Astrocyte (in vitro differentiated cells and primary cell): Measurements from ENCODE around the gene ARCN1. TPM values are rescaled to one million over a fixed set of nuclear protein-coding genes. Genes with fewer than 3 reads are reported as not detected.
A peak's percentile ranks its signal among the peaks of the same experiment; 100 is the strongest.

Experiments used
- DNase-seq: peaks from one replicate; pipeline ENCODE4 v3.0.0-alpha.2; 2010; ENCODE audit warnings: low read depth
- FAIRE-seq: peaks from 2 replicates; lab custom pipeline; 2011; peaks lifted over from hg19 to GRCh38; lab: Jason Lieb, UNC
- H2AFZ ChIP-seq: 2 replicates; pipeline ENCODE4 v1.6.0; 2012; ENCODE audit warnings: low read depth, low read length, inconsistent platforms
- H3K27ac ChIP-seq: 2 replicates; pipeline ENCODE4 v1.5.1; 2011; ENCODE audit warnings: low read depth, low read length, inconsistent platforms
- H3K27me3 ChIP-seq: 2 replicates; pipeline ENCODE4 v1.6.0; 2011; ENCODE audit warnings: low read length, inconsistent platforms; ENCODE audit not compliant: insufficient read depth
- H3K36me3 ChIP-seq: 2 replicates; pipeline ENCODE4 v1.5.1; 2011; ENCODE audit warnings: low read length, inconsistent platforms; ENCODE audit not compliant: insufficient read depth
- H3K4me1 ChIP-seq: 2 replicates; pipeline ENCODE4 v1.5.1; 2011; ENCODE audit warnings: low read length, inconsistent platforms; ENCODE audit not compliant: insufficient read depth
- H3K4me2 ChIP-seq: 2 replicates; pipeline ENCODE4 v1.6.0; 2012; ENCODE audit warnings: low read length, inconsistent platforms
- H3K4me3 ChIP-seq: 2 replicates; pipeline ENCODE4 v1.5.1; 2011; ENCODE audit warnings: low read depth, mild to moderate bottlenecking, low read length, inconsistent platforms; ENCODE audit not compliant: insufficient read depth
- H3K79me2 ChIP-seq: 2 replicates; pipeline ENCODE4 v1.6.0; 2012; ENCODE audit warnings: mild to moderate bottlenecking, low read length, inconsistent platforms; ENCODE audit not compliant: insufficient read depth
- H3K9ac ChIP-seq: 2 replicates; pipeline ENCODE4 v1.6.0; 2012; ENCODE audit warnings: mild to moderate bottlenecking, low read length, inconsistent platforms
- H3K9me3 ChIP-seq: 2 replicates; pipeline ENCODE4 v1.5.1; 2012; ENCODE audit warnings: low read depth, mild to moderate bottlenecking, low read length, inconsistent platforms; ENCODE audit not compliant: insufficient read depth
- H4K20me1 ChIP-seq: 2 replicates; pipeline ENCODE4 v1.6.0; 2012; ENCODE audit warnings: low read length, inconsistent platforms; ENCODE audit not compliant: insufficient read depth
- H3K27ac Mint-ChIP-seq: one replicate; pipeline ENCODE4 v1.8.0; 2021; ENCODE audit warnings: mild to moderate bottlenecking, mixed read lengths; ENCODE audit not compliant: unreplicated experiment
- H3K27me3 Mint-ChIP-seq: one replicate; pipeline ENCODE4 v1.8.0; 2021; ENCODE audit warnings: low read depth, mixed read lengths; ENCODE audit not compliant: unreplicated experiment
- H3K36me3 Mint-ChIP-seq: one replicate; pipeline ENCODE4 v1.8.0; 2021; ENCODE audit warnings: low read depth, mixed read lengths; ENCODE audit not compliant: unreplicated experiment
- H3K4me1 Mint-ChIP-seq: one replicate; pipeline ENCODE4 v1.8.0; 2021; ENCODE audit warnings: low read depth, mixed read lengths; ENCODE audit not compliant: unreplicated experiment
- H3K4me3 Mint-ChIP-seq: one replicate; pipeline ENCODE4 v1.8.0; 2021; ENCODE audit warnings: mild to moderate bottlenecking, moderate library complexity, mixed read lengths; ENCODE audit not compliant: unreplicated experiment
- H3K9me3 Mint-ChIP-seq: one replicate; pipeline ENCODE4 v1.8.0; 2021; ENCODE audit warnings: mild to moderate bottlenecking, mixed read lengths; ENCODE audit not compliant: unreplicated experiment
- CTCF ChIP-seq: IDR thresholded peaks from 2 replicates; pipeline ENCODE4 v1.5.1; 2011; ENCODE audit warnings: low read depth, mild to moderate bottlenecking, inconsistent platforms, low read length, moderate library complexity; ENCODE audit not compliant: insufficient read depth
- EZH2 ChIP-seq: IDR thresholded peaks from 2 replicates; pipeline ENCODE4 v1.6.1; 2012; ENCODE audit warnings: mild to moderate bottlenecking, low read length, inconsistent platforms; ENCODE audit not compliant: insufficient read depth
- total RNA-seq: library from RNA; stranded (reverse); gene quantifications from 2 replicates; pipeline ENCODE4 v1.2.1, GENCODE V29; 2021

The ARCN1 gene
- total RNA-seq, 1 donor from 2014 or later: 255 TPM

- peaks cover 95% of the 10 kb centered on the region for H4K20me1 ChIP-seq
- H3K4me2 ChIP-seq: no peak overlapping the region
- no peaks in the 10 kb centered on the region for H3K27me3 Mint-ChIP-seq
- H3K36me3 Mint-ChIP-seq: peaks cover 44% of the 10 kb centered on the region
- H3K9me3 Mint-ChIP-seq: no peaks in the 10 kb centered on the region
- peaks cover 70% of the 10 kb centered on the region for H3K36me3 ChIP-seq
- H3K27me3 ChIP-seq: no peaks in the 10 kb centered on the region
- no peak overlapping the region for H3K27ac Mint-ChIP-seq
- no peaks in the 10 kb centered on the region for H3K9me3 ChIP-seq
- no peak overlapping the region for H3K27ac ChIP-seq
- TF ChIP-seq CTCF (no peak), EZH2 (no peak)
- H3K4me1 ChIP-seq: no peaks in the 10 kb centered on the region
- H3K9ac ChIP-seq: no peak overlapping the region
- H2AFZ ChIP-seq: no peak overlapping the region
- DNase-seq (no peak), FAIRE-seq (no peak)
- no peak overlapping the region for H3K4me3 Mint-ChIP-seq
- H3K4me3 ChIP-seq: no peak overlapping the region
- peaks cover 49% of the 10 kb centered on the region for H3K79me2 ChIP-seq
- peaks cover 5% of the 10 kb centered on the region for H3K4me1 Mint-ChIP-seq
Observed at GRCh38 chr11:118648291-118648690, 76.1 kb downstream of the ARCN1 start.

GRCh38 chr11:118649941-118650340, 77.7 kb downstream of the ARCN1 start:
- no peak overlapping the region for H3K27ac ChIP-seq
- DNase-seq (no peak), FAIRE-seq (no peak)
- Mint-ChIP-seq H3K27me3 (no peaks in the 10 kb centered on the region), H3K4me1 (peaks cover 5% of the 10 kb centered on the region), H3K27ac (peak overlapping the region; percentile 62), H3K4me3 (no peak overlapping the region), H3K9me3 (no peaks in the 10 kb centered on the region), H3K36me3 (peaks cover 43% of the 10 kb centered on the region)
- H3K4me3 ChIP-seq: no peak overlapping the region
- H3K36me3 ChIP-seq: peaks cover 71% of the 10 kb centered on the region
- H3K9me3 ChIP-seq: no peaks in the 10 kb centered on the region
- peaks cover 39% of the 10 kb centered on the region for H3K79me2 ChIP-seq
- H3K4me2 ChIP-seq: no peak overlapping the region
- H2AFZ ChIP-seq: no peak overlapping the region
- H3K4me1 ChIP-seq: no peaks in the 10 kb centered on the region
- H3K27me3 ChIP-seq: no peaks in the 10 kb centered on the region
- H3K9ac ChIP-seq: no peak overlapping the region
- peaks cover 89% of the 10 kb centered on the region for H4K20me1 ChIP-seq
- TF ChIP-seq EZH2 (no peak), CTCF (no peak)

GRCh38 chr11:118650366-118650765, 78.2 kb downstream of the ARCN1 start:
- Histone ChIP-seq H2AFZ (no peak overlapping the region), H3K79me2 (peaks cover 39% of the 10 kb centered on the region), H4K20me1 (peaks cover 90% of the 10 kb centered on the region), H3K9ac (no peak overlapping the region), H3K9me3 (no peaks in the 10 kb centered on the region), H3K4me2 (no peak overlapping the region), H3K4me3 (no peak overlapping the region), H3K27ac (no peak overlapping the region), H3K4me1 (no peaks in the 10 kb centered on the region), H3K27me3 (no peaks in the 10 kb centered on the region), H3K36me3 (peaks cover 75% of the 10 kb centered on the region)
- DNase-seq (no peak), FAIRE-seq (no peak)
- H3K9me3 Mint-ChIP-seq: no peaks in the 10 kb centered on the region
- H3K36me3 Mint-ChIP-seq: peaks cover 43% of the 10 kb centered on the region
- no peak for TF ChIP-seq EZH2
- no peak for TF ChIP-seq CTCF
- H3K27ac Mint-ChIP-seq: no peak overlapping the region
- H3K4me3 Mint-ChIP-seq: peak overlapping the region; percentile 40
- H3K4me1 Mint-ChIP-seq: peaks cover 5% of the 10 kb centered on the region
- H3K27me3 Mint-ChIP-seq: no peaks in the 10 kb centered on the region
